HG02943 (cell line): ENCODE results near the gene PARG.
A peak's percentile ranks its signal among the peaks of the same experiment; 100 is the strongest.
"Not testable (repeated sequence)": the region's sequence is repeated elsewhere in the genome, so short reads cannot be mapped to it uniquely, and the experiment has no call there.

Experiments used
- ATAC-seq: cut with Tn5 transposase; IDR thresholded peaks from one replicate; pipeline ENCODE4 v1.9.1; 2021; ENCODE audit warnings: mild to moderate bottlenecking, low read depth, moderate library complexity; ENCODE audit not compliant: unreplicated experiment

Gene PARG

GRCh38 chr10:49941447-49942338 is at the start of gene PARG, which contains the start of gene TIMM23B:
PARG (minus strand) TSS chr10:49942027; CDS start chr10:49941725, 302 bp downstream.
TIMM23B (plus strand) TSS chr10:49942053; CDS start chr10:49942195, 142 bp downstream.
- ATAC-seq: peak; percentile 69

- ATAC-seq: not testable (repeated sequence)
Observed at GRCh38 chr10:49988376-49988775, 46.5 kb upstream of the PARG start, which contains the start of gene AGAP6. AGAP6 (plus strand) TSS chr10:49988406; CDS start chr10:49988716, 310 bp downstream.

- not testable (repeated sequence) for ATAC-seq
Observed at GRCh38 chr10:49987207-49987606, 45.4 kb upstream of the PARG start.

GRCh38 chr10:49977756-49978155 is 35.9 kb upstream of the PARG start:
- ATAC-seq: not testable (repeated sequence)

- not testable (repeated sequence) for ATAC-seq
Observed at GRCh38 chr10:49972094-49972493, 30.3 kb upstream of the PARG start.

GRCh38 chr10:49971466-49971865 is 29.6 kb upstream of the PARG start:
- not testable (repeated sequence) for ATAC-seq

- ATAC-seq: not testable (repeated sequence)
Observed at GRCh38 chr10:49970331-49970857, 28.6 kb upstream of the PARG start.

GRCh38 chr10:49953122-49953521 is 11.3 kb upstream of the PARG start:
- ATAC-seq: not testable (repeated sequence)

GRCh38 chr10:49952006-49952405 is 10.2 kb upstream of the PARG start:
- not testable (repeated sequence) for ATAC-seq

GRCh38 chr10:49948737-49949136 is 6.9 kb upstream of the PARG start:
- ATAC-seq: not testable (repeated sequence)

- ATAC-seq: not testable (repeated sequence)
Observed at GRCh38 chr10:49948142-49948541, 6.3 kb upstream of the PARG start.

GRCh38 chr10:49943607-49944006 is 1.8 kb upstream of the PARG start:
- not testable (repeated sequence) for ATAC-seq

- ATAC-seq: peak; percentile 6
Observed at GRCh38 chr10:49942339-49942705, 495 bp upstream of the PARG start.

- not testable (repeated sequence) for ATAC-seq
Observed at GRCh38 chr10:49931959-49932728, 9.7 kb downstream of the PARG start.

GRCh38 chr10:49931276-49931675 is 10.6 kb downstream of the PARG start:
- ATAC-seq: not testable (repeated sequence)

- ATAC-seq: not testable (repeated sequence)
Observed at GRCh38 chr10:49923572-49923971, 18.3 kb downstream of the PARG start.

GRCh38 chr10:49922041-49922440 is 19.8 kb downstream of the PARG start:
- ATAC-seq: not testable (repeated sequence)

- not testable (repeated sequence) for ATAC-seq
Observed at GRCh38 chr10:49917927-49918326, 23.9 kb downstream of the PARG start.

- not testable (repeated sequence) for ATAC-seq
Observed at GRCh38 chr10:49916451-49916850, 25.4 kb downstream of the PARG start.

GRCh38 chr10:49910295-49910694 is 31.5 kb downstream of the PARG start:
- ATAC-seq: not testable (repeated sequence)
